Endothelial cell of umbilical vein (primary cell): ENCODE data around the gene PHAF1.

Source experiments
- TF ChIP-seq, protein P1 (sequence below), 2 donors: IDR thresholded peaks; 1 replicate in 1 of 2; 2 replicates in 1 of 2; pipeline ENCODE4 v1.5.1; 2011; ENCODE audit warnings: low read length in 2 of 2, mild to moderate bottlenecking in 2 of 2, moderate library complexity in 2 of 2, control low read depth in 1 of 2, inconsistent platforms in 1 of 2, low read depth in 1 of 2; ENCODE audit not compliant: insufficient read depth in 1 of 2; ENCODE audit errors: extremely low read depth in 1 of 2
- TF ChIP-seq, protein P2 (sequence below): IDR thresholded peaks from 2 replicates; pipeline ENCODE4 v1.6.1; 2011; ENCODE audit not compliant: insufficient read depth, insufficient read length

DNA sequence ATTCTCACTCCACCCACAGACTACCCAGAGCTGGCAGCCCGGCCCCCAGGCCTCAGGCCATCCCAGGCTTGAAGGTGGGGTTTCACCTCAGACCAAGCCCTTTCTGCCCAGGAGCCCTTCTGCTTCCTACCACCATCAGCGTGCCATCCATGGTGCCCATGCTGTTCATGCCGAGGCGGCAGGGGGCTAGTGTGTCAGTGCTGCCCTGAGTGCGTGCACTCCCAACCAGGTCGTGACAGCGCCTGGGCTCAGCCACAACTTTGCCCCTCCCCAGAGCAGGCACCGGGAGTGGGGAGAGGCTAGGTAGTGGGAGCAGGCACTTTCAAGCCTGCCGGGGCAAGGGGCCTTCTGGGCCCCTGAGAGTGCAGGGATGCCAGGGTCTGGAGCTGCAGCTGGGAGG is 32.6 kb downstream of the PHAF1 start:
- TF ChIP-seq, protein P1, sequence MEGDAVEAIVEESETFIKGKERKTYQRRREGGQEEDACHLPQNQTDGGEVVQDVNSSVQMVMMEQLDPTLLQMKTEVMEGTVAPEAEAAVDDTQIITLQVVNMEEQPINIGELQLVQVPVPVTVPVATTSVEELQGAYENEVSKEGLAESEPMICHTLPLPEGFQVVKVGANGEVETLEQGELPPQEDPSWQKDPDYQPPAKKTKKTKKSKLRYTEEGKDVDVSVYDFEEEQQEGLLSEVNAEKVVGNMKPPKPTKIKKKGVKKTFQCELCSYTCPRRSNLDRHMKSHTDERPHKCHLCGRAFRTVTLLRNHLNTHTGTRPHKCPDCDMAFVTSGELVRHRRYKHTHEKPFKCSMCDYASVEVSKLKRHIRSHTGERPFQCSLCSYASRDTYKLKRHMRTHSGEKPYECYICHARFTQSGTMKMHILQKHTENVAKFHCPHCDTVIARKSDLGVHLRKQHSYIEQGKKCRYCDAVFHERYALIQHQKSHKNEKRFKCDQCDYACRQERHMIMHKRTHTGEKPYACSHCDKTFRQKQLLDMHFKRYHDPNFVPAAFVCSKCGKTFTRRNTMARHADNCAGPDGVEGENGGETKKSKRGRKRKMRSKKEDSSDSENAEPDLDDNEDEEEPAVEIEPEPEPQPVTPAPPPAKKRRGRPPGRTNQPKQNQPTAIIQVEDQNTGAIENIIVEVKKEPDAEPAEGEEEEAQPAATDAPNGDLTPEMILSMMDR (IDR thresholded peaks at IDR 0.05; ENCODE audit: extremely low read depth in 1 of 2, insufficient read depth in 1 of 2, low read depth in 1 of 2, low read length in 2 of 2): no peak
- TF ChIP-seq, protein P2, sequence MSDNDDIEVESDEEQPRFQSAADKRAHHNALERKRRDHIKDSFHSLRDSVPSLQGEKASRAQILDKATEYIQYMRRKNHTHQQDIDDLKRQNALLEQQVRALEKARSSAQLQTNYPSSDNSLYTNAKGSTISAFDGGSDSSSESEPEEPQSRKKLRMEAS: no peak
